ENCODE results near the gene SLC6A19.
"Not testable (repeated sequence)": the region's sequence is repeated elsewhere in the genome, so short reads cannot be mapped to it uniquely, and the experiment has no call there.

The SLC6A19 gene

GRCh38 chr5:1249366-1250280 lies 48.2 kb downstream of the SLC6A19 start:
- no peak for DNase-seq

GRCh38 chr5:1251678-1252580 lies 50.5 kb downstream of the SLC6A19 start:
- no peak for DNase-seq

- DNase-seq, result no peak
Observed at GRCh38 chr5:1252681-1253080, 51.3 kb downstream of the SLC6A19 start.

- DNase-seq, result no peak
Observed at GRCh38 chr5:1253456-1254105, 52.2 kb downstream of the SLC6A19 start.

GRCh38 chr5:1254196-1254595 lies 52.8 kb downstream of the SLC6A19 start:
- no peak for DNase-seq

- DNase-seq, result no peak
Observed at GRCh38 chr5:1255081-1255561, 53.7 kb downstream of the SLC6A19 start.

GRCh38 chr5:1256776-1257175 lies 55.4 kb downstream of the SLC6A19 start:
- no peak for DNase-seq

- DNase-seq, result no peak
Observed at GRCh38 chr5:1257363-1257762, 56.0 kb downstream of the SLC6A19 start.

- DNase-seq, result no peak
Observed at GRCh38 chr5:1257841-1258240, 56.4 kb downstream of the SLC6A19 start.

GRCh38 chr5:1259806-1260480 lies 58.5 kb downstream of the SLC6A19 start:
- DNase-seq, result no peak

- no peak for DNase-seq
Observed at GRCh38 chr5:1261643-1262042, 60.2 kb downstream of the SLC6A19 start.

- DNase-seq, result no peak
Observed at GRCh38 chr5:1262381-1262780, 61.0 kb downstream of the SLC6A19 start.

- no peak for DNase-seq
Observed at GRCh38 chr5:1264211-1264610, 62.8 kb downstream of the SLC6A19 start.

GRCh38 chr5:1265026-1265425 lies 63.6 kb downstream of the SLC6A19 start:
- no peak for DNase-seq

GRCh38 chr5:1265461-1266455 lies 64.4 kb downstream of the SLC6A19 start:
- DNase-seq, result no peak

- no peak for DNase-seq
Observed at GRCh38 chr5:1266791-1267190, 65.4 kb downstream of the SLC6A19 start.

- not testable (repeated sequence) for DNase-seq
Observed at GRCh38 chr5:1267464-1267863, 66.1 kb downstream of the SLC6A19 start.

GRCh38 chr5:1268056-1268455 lies 66.7 kb downstream of the SLC6A19 start:
- no peak for DNase-seq

- DNase-seq, result no peak
Observed at GRCh38 chr5:1268666-1269065, 67.3 kb downstream of the SLC6A19 start.

- no peak for DNase-seq
Observed at GRCh38 chr5:1270426-1270825, 69.0 kb downstream of the SLC6A19 start.

Data from midbrain (tissue), 1 donor.